ENCODE measurements around the gene MOCS3.
A peak's percentile ranks its signal among the peaks of the same experiment; 100 is the strongest.

Gene MOCS3

DNA sequence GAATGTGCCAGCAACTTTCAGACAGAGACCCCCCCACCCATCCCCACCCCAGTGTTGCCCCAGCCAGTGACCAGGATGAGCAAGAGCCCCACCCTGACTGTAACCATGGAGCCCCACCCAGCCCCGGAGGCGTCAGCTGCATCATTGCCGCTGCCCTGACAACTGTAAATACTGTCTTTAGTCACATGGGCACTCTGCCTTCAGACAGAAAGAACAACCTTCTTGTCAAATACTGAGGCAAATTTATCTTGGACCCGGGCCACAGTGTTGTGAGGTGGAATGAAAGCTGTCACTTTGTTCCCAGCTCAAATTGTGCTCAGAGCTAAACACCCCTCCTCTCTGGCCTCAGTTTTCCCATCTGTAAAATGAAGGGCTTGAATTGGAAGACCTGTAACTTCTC lies 23.7 kb downstream of the MOCS3 start:
- no peak for DNase-seq

DNA sequence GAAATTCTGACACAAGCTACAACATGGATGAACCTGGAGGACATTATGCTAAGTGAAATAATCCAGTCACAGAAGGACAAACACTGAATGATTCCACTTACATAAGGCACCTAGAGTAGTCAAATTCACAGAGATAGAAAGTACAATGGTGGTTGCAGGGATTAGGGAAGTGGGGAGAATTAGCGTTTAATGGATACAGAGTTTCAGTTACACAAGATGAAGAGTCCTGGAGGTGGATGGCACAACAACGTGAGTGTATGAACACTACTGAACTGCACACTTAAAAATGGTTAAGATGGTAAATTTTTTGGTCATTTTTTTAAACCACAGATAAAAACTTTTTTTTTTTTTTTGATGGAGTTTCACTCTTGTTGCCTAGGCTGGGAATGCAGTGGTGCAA lies 24.7 kb downstream of the MOCS3 start:
- no peak for DNase-seq

DNA sequence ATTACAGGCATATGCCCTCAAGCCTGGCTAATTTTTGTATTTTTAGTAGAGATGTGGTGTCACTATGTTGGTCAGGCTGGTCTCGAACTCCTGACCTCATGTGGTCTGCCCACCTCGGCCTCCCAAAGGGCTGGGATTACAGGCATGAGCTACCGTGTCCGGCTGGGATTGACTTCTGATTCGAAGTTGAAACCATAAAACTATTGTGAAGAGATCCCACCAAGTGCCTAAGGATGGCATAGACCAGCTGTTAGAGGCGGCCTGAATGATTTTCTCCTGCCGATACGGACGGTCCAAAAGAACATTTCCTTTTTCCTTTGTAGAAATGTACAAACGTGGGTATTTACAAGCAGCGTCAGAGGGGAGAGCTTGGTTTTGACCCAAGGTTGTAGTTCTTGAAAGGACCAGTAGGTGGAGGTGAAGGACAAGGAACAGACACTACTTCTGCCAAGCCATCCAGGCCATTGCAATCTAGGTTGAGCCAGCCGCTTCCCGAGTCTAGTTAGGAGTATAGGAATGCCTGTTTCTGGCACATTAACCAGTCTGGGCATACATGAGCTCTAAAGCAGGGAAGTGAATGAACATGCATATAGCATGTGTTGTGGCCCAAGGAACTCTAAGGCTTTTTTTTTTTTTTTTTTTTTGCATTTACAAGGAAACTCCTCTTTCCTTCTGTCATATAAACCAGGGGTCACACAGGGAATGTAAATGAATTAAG lies 29.0 kb downstream of the MOCS3 start:
- peak; percentile 82 to 89 for DNase-seq

DNA sequence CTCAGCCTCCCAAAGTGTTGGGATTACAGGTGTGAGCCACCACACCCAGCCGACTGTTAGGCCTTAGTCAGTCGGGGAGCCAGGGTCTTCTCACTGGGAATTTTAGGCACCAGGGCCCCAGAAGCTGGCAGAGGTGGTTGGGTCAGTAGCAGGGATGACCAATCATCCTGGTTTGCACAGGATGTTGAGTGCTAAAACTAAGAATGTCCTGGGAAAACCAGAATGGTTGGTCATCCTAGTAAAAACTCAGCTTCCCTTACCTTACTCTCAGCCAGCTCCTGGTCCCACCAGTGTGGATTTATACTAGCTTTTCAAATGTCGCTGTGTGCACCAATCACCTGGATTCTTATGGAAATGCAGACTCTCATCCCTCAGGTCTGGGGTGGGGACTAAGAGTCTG lies 32.5 kb downstream of the MOCS3 start:
- DNase-seq: no peak

DNA sequence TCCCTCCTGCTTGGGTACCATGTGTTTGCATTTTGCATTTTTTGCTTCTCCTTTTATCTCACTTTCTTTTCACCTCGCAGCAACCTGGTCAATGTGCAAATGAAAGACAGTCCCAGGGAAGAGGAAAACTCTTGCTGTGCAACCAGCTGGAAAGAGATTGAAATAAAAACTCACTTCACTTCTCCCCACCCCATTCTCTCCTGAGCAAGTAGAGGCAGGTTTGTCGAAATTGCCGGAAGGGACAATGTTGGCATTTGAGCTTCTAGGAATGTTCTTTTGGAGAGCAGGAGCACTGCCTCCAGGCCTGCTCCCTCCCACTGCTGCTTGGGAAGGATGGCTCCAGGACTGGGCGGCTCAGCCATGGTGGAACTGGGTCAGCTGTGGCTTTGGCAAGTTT lies 33.7 kb downstream of the MOCS3 start:
- DNase-seq: no peak

DNA sequence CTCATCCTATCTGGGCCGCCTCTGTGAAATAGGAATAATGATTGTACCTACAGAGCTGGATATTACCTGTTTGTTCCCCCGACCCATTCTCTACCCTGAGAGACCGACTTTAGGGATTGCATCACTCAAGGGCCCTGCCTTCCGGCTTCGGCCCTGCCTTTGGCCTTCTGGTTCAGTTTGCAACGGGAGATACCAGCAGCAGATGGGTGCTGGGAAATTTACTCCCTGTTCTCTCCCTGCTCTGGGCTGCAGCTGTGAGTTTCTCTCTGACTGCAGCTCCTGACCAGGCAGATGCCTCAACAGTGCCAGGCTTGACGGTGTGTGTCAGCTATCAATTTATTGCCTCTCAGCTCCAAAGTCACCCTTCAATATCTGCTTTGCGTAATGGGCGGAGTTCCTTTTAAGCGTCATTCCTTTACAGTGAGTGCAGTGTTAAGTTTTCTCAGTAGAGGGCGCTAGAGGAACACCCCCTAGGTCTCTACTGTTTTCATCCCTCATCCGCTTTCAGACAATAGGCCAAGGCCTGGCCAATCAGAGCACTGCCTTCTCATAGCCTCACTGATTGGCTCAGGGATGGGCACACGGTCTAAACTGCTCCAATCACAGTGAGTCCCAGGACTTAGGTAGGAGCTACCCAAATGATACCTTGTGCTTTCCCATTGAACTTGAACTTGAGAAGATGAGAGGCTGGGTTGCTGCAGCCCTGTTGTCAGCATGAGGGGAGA lies 34.3 kb downstream of the MOCS3 start:
- peak; percentile 36 to 85 for DNase-seq

DNA sequence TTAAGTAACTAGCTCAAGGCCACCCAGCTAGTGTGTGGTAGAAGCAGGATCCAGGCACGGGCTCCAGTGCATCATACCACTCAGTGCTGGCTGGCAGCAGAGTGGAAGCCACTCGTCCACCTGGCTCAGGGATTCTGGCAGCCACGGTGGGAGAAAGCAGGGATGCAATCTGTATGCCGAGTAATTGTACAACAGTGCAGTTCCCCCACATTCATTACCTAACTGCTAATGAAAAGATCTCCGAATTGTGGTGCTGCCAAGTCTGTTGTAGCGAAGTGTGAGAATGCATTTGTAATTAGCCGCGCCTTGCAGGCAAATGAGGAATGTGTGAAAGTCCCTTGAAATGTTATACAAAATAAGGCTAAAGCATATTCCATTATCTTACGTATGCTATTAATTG lies 35.3 kb downstream of the MOCS3 start:
- DNase-seq: no peak

DNA sequence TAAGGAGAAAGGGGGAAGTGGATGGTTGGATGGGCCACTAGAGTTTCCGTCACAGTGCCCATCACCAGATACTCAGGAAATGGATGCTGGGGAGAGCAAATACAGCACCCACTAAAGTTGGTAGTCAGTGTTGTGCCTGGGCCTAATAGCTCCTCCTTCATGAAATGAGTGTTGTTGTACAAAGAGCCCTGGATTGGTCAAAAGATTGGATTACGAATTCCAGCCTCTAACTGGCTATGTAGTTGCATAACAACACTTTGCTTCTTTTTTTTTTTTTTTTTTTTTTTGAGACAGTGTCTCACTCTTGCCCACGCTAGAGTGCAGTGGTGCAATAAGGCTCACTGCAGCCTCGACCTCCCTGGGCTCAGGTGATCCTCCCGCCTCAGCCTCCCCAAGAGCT lies 36.9 kb downstream of the MOCS3 start:
- no peak for DNase-seq

DNA sequence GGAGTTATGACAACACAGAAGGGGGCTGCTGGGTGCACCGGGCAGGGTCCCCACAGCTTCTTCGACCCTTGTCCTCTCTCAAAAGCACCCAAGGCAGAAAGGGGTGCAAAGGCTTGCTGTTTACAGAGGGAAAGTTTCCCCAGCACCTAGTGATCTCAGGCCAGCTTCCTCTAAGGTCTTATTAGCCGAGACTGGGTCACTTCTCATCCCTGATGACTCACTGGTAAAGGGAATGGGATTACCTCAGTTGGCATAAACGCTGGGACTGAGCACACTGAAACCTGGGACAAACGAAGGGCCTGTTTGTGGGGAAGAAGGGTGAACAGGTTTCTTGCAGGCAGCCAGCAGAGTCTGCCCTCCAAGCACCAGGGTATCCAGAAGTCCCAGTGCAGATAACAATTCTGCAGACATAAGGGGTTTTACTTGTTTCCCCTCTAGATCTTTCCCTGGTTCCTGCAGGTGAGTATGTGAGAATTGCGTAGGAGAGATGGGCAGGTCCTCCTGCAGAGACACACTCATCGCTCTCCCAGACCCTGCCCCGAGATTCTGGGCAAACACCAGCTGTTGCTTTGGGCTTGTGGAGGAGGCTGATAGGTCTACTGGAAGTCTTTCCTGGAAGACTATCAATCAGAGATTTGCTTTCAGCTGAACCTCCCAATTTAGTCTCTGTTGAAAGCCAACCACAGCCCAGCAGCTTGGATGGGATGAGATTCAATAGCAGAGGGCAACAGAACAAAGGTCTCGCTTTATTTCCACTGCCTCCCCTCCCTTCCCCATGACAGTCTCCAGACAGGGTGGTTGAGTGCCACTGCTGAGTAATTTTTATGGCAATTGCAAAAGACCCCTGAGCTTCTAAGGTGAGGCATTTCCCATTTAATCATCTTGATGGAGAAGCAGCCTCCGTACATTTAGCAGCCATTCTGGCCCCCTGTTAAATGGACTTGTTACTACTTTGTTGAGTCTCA lies 38.6 kb downstream of the MOCS3 start:
- peak in 1 of 2 experiments; percentile 39 for DNase-seq

DNA sequence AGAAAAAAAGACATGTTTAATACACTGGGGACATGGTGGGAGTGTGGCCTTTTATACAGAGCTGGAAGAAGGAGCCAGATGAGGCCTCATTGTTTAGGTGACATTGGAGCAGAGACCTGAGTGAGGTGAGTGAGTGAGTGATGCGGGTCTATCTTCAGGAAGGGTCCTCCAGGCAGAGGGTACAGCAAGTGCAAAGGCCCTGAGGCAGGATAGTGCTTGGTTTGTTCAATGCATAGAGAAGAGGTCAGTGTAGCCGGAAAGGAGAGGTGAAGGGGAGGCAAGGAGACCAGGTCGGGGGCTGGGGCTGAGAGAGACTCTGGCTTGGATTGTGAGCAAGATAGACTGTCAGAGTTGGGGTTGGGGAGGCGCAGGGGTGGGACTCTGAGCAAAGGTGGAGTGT lies 40.7 kb downstream of the MOCS3 start:
- no peak for DNase-seq

DNA sequence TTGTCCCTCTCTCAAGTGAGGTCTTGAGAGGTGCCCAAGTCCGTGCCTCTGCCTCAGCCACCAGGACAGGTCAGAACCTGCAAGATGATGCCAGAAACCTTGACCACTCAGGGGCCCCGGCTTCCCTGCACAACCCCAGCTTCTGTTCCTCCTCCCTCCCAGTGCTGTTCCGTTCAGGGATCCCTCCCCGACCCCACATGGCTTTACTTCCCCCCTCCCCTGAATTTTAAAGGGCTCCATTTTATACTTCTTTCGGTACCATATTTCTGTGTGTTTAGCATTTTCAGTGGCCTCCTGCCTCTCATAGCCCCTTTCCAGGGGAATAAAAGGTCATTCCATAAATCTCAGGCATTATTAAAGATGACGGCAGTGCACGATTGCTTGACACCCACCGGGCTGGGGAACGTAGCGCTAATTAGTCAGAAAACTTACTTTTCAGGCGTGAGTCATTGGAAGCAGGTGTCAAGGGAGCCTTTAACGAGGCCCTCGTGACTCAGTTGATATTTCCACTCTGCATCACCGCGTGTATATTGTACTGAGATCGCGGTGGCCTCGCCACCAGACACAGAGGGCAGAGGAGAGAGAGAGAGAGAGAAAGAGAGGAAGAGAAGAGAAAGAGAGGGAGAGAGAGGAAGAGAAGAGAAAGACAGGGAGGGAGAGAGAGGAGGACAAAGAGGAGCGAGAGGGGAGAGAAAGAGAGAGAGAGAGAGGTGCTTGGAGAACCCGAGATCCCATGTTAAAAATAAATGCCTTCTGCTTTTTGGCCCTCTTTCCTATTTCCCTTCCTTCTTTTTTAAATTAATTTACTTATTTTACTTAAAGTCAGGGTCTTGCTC lies 43.0 kb downstream of the MOCS3 start:
- DNase-seq: no peak

DNA sequence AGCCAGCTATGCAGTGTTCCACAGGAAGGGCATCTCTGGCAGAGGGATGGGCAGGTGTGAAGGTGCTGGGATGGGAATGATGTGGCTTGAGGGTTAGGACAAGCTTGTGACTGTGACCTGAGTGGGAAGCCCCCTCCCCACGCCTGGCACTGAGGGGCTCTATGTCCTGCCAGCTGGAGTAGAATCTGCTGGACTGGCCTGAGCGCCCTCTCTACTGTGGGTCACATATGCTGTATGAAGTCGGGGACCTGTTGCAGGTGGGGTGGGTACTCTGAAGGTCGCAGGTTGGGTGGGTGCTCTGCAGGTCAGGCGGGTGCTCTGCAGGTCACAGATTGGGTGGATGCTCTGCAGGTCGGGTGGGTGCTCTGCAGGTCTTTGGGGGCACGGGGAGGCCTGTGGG lies 44.0 kb downstream of the MOCS3 start:
- no peak for DNase-seq

DNA sequence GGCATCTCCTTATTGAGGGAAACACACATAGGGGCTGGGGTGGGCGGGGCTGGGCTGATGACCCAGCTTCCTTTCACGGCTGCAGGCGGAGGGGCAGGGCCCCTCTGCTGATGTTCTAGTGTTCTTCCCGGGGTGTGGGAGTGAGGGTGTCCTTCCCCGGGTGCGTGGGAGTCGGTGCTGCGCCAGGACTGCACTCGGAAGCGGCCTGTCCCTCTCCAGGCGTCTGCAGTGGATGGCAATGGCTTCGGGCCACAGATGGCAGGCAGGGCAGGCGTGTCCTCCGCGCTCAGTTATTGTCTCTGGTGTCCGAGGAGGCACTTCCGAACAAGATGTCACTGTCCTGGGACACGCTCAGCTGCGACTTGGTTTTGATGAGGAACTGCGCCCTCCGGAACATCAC lies 45.1 kb downstream of the MOCS3 start:
- no peak for DNase-seq

DNA sequence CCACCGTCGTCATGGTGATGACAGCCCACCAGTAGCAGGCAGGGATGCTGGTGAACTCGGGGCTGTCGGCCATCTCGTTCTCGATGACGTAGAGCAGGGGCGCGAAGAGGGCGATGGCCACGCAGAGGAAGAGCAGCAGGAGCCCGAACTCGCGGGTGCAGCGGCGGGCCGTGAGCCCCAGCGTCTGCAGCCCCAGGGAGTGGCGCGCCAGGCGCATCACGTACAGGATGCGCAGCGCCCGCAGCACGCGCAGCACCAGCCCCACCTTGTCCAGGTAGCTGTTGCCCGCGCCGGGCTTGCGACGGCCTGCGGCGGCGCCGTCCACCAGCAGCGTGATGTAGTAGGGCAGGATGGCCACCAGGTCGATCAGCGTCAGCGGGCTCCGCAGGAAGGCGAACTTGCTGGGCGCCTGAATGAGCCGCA lies 45.7 kb downstream of the MOCS3 start:
- DNase-seq: no peak

DNA sequence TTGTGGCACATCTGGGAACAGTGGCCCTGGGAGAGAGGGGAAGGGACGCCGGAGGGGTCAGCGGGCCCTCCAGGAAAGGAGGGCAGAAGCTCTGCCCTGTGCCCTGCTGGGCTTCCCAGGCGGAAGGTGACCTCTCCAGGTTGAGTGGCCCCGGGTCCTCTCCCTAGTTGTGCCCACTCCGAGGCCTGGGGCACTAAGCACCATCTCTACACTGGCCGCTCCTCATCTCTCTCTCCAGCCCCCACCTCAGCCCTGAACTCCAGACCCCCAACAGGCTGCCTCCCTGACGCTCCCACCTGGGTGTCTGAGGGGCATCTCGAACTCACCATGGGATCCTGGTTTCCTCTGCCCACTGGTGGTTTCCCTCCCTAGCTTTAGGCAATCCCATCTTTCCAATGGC lies 46.2 kb downstream of the MOCS3 start:
- DNase-seq: no peak

DNA sequence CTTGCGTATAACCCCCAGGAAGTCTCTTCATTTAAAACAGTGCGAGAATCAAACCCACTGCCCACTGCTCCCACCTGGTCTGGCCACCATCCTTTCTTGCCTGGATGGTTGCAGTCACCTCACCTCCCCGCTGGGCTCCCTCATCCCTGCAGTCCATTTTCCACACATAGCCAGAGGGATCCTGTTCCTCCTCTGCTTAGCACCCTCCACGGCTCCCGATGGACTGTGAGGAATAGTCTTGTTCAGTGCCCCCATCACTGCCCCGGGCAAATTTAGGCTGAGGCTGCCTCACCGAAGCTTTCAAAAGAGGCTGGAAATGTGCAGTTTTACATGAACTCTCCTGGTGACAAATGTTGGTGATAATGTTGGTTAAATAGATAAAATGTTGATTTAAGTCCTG lies 46.6 kb downstream of the MOCS3 start:
- DNase-seq: no peak

DNA sequence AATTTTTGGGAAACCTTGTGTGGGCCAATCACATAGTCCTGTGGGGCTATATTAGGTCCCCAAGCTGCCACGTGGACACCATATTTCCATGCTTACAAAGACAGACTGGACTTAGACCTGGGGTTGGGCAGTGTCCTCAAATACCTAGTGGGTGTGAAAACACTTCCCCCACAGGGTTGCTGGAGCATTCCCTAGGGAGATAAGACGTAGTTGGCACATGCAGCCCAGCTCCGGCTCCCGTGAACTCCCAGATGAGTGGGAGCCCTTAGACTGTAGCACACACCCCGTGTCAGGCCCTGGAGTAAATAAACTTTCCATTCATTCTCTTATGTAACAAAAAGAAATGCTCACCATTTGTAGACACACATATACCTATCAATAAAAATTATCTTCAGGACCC lies 50.1 kb downstream of the MOCS3 start:
- DNase-seq: no peak

DNA sequence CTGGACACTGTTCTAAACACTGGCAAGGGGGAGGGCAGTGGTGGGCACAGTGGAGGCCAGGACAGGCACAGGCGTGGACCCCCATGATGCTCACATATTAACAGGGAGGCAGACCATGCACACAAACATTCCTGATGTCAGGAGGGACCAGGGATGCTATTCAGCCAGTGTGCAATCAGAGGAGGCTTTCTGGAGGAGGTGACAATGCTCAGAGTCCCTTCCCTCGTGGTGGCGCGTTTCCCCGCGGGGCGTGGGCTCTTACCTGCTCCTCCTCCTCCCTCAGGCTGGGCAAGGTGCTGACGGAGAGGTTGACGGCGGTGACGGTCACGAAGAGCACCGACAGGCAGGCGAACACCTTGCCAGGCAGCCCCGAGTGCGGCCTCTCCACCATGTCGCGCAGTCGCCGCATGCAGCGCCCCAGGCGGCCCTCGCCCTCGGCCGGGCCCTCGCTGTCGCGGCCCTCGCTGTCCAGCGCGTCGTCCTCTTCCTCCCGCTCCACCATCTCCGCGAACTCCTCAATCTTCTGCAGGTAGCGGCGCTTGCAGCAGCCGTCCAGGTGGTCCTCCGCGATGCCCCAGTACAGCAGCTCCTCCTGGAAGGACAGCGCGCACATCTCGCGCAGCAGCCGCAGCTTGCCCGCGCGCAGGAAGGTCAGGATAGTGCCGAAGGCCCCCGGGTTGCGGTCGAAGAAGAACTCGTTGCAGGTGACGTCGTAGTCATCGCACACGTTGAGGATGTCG lies 50.9 kb downstream of the MOCS3 start:
- DNase-seq: no peak

DNA sequence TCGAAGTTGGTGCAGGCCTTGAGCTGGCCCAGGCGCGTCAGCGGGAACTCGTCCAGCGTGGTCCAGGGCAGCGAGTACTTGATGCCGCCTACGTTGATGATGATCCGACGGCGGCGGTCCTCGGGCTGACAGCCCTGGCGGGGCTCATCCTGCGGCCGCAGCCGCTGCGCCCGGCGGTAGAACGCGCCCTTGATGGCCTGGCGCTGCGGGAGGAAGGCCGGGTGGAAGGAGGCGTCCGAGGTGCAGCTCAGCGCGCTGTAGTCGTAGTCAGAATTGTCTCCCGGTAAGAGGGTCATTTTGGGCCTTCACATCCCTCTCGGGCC lies 51.4 kb downstream of the MOCS3 start:
- DNase-seq: no peak

DNA sequence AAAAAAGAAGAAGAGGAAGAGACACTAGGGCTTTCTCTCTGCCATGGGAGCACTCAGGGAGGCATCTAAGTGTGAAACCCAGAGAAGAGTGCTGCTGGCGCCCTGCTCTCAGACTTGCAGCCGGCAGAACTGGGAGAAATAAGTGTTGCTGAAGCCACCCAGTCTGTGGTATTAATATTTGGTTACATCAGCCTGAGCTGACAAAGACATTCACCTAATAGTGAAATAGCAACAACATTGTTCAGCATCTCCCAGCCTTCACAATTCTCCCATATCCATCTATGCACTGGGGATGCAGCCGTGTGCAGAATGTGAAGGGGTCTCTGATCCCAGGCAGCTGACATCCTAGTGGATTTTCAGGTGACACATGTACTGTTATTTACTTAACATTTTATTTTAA lies 52.3 kb downstream of the MOCS3 start:
- DNase-seq: no peak

DNA sequence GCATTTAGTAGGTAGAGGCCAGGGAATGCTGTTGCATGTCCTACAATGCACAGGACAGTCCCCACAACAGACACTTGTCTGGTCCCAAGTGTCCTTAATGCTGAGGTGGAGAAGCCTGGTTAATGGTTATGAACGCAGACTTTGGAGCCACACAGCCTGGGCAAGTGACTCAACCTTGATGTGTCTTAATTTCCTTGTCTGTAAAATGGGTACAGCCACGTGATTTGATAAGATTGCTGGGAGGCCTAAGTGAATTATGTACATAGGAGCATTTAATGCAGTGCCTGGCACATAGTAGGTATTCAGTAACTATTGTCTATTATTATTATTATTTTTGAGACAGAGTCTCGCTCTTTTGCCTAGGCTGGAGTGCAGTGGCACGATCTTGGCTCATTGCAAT lies 52.9 kb downstream of the MOCS3 start:
- no peak for DNase-seq

DNA sequence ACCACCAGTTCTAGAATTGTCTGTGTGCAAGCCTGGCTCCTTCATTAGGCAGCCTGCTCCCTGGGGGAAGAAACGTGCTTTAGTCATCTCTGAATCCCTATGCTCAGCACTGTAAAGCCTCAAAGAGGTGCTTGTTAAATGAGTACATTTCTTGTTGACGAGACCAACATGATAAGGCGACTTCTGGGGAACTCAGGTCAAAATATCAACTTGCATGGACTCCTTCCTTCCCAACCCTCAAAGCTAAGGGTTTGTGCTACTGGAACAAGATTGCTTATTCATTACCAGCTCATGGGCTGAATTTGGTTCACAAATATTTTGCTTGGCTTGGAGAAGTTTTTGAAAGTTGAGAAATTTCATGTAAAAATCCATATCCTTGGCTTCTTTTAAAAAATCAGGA lies 53.7 kb downstream of the MOCS3 start:
- no peak for DNase-seq

Data from NCI-H446 (cell line).